Measurements from ENCODE around the gene NR4A3. TPM values are rescaled to one million over a fixed set of nuclear protein-coding genes. Genes with fewer than 3 reads are reported as not detected.

NR4A3 gene
- polyA plus RNA-seq, 1 of the 3 experiments (the other 2 are of a cell fraction): 1.3 TPM

DNA sequence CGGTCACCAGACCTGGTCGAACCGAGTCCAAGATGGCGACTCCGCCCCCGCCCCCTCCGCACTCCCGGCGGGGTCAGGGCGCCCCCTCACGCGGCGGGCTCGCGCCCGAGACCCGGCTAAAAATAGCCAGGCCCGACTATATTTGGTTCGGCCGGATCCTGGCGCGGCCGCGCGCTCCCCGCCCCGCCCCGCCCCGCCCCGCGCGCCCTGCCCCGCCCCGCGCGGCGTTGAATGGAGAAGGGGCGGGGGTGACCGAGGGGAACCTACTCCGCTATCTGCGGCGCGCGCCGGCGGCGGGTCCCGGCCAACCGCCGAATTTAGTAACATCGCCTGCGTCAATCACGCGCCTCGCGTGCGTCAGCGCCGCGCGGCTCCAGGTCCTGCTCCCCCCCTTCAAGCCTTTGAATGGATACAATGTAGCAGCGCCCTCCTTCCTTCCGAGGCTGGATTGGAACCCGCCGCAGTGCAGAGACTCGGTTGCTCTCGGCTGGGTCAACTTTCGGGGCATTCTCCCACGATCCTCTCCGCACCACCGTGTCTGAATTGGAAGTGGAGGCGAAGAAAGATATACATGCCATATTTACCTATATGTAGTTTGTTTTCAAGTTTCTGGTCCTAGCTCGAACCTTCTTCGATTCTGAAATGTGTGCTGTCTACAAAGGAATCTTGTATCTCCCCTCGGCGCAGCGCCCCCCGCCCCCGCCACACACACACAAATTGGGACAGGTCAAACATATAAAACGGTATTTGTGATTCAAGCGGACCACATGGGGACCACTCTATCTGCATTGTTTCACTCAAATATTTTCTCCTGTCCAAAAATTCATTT, 1.6 kb upstream of the NR4A3 start (continued):
- no peak for TF ChIP-seq ZBTB33 (IDR thresholded peaks at IDR 0.05; ENCODE audit: borderline replicate concordance, low read depth)
- TF ChIP-seq EP300 (IDR thresholded peaks at IDR 0.05; ENCODE audit: borderline replicate concordance in 1 of 2, low read depth in 1 of 2, low read length in 1 of 2): peak in 1 of 2 experiments; percentile 30; a peak in 1 of 4 replicates
- no peak for TF ChIP-seq CHD2 (IDR thresholded peaks at IDR 0.05; ENCODE audit: low read length, partially characterized antibody)
- no peak for TF ChIP-seq NFIC (IDR thresholded peaks at IDR 0.05; ENCODE audit: borderline replicate concordance)
- TF ChIP-seq, protein P1, sequence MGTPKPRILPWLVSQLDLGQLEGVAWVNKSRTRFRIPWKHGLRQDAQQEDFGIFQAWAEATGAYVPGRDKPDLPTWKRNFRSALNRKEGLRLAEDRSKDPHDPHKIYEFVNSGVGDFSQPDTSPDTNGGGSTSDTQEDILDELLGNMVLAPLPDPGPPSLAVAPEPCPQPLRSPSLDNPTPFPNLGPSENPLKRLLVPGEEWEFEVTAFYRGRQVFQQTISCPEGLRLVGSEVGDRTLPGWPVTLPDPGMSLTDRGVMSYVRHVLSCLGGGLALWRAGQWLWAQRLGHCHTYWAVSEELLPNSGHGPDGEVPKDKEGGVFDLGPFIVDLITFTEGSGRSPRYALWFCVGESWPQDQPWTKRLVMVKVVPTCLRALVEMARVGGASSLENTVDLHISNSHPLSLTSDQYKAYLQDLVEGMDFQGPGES (IDR thresholded peaks at IDR 0.05; ENCODE audit: low read depth, low read length): no peak
- no peak for TF ChIP-seq RFX5 (IDR thresholded peaks at IDR 0.05; ENCODE audit: low read length)
- TF ChIP-seq TAF1 (IDR thresholded peaks at IDR 0.05; ENCODE audit: borderline replicate concordance, low read depth, low read length): no peak
- no peak for TF ChIP-seq EZH2phosphoT487 (IDR thresholded peaks at IDR 0.05; ENCODE audit: borderline replicate concordance, low read depth)
- TF ChIP-seq MEF2A (IDR thresholded peaks at IDR 0.05; ENCODE audit: borderline replicate concordance, low read depth): peak; percentile 95
- peak; percentile 40; the same call in 1 of the 2 replicates for TF ChIP-seq RAD21 (IDR thresholded peaks at IDR 0.05; ENCODE audit: low read length)
- no peak for TF ChIP-seq TCF12 (IDR thresholded peaks at IDR 0.05)

DNA sequence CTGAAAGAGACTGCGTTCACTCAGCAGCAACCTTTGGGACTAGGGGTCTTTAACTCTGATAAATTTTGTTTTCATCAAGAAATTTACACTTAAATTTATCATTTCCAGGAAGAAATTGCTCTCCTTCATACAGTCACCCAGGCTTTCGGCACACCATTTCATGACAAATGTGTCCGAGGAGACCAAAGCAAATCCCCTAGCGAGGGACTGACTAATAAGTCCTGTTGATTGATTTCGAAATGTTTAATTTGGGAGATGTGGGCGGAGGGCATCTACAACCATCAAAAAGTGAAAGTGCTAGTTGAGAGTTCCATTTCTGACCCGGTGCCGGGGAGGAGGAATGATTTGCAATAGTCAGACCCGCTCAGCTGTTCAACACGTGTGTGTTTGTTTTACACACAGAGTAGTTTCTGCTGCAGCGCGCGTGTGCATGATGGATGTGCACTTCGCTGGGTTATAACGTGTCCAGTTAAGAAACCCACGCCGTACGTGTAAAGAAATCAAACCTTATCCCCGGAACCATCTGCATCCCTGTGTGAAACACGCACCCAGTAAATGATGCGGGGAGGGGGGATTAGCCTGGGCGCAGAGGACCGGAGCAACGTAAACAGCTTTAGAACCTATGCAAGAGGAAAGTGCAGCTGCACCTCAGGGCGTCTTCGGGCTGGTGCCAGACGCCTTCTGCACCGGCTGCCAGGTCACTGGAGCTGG, 845 bp upstream of the NR4A3 start:
- under 1% methylated on average over 28 of the region's 28 CpGs for WGBS (ENCODE audit: low lambda C conversion rate)
- H3K4me3 ChIP-seq (ENCODE audit: low read depth in 2 of 2, low read length in 1 of 2): peak overlapping the region; percentile 91 to 97
- peaks cover 26% of the 10 kb centered on the region for H3F3A ChIP-seq (replicated peaks; ENCODE audit: insufficient read depth)
- peak overlapping the region; percentile 84 to 95 for H3K27ac ChIP-seq (ENCODE audit: low read depth in 2 of 2, low read length in 1 of 2)
- H3K36me3 ChIP-seq (replicated peaks in 1 of 2; ENCODE audit: control insufficient read depth in 1 of 2, insufficient read depth in 2 of 2, low read length in 1 of 2): no peaks in the 10 kb centered on the region
- no peaks in the 10 kb centered on the region for H3K27me3 ChIP-seq (ENCODE audit: insufficient read depth)
- H3K79me2 ChIP-seq (ENCODE audit: insufficient read depth): peaks cover 15% of the 10 kb centered on the region
- H3K9ac ChIP-seq: peak overlapping the region; percentile 88
- H3K9me3 ChIP-seq: no peaks in the 10 kb centered on the region
- H3K9me2 ChIP-seq: no peaks in the 10 kb centered on the region
- DNase-seq: no peak
- POLR2A ChIA-PET: interaction anchor here (0.5 to 2.6 kb wide), 4 partner anchors 349 to 606 kb away, joined by 3 to 13 read pairs (median 4); partner anchors contain the start of genes ALG2, MSANTD3 and SEC61B
- no peaks in the 10 kb centered on the region; the same call in 1 of the 2 replicates for H4K20me1 ChIP-seq (ENCODE audit: insufficient read depth)
- CTCF ChIA-PET: interaction anchor here (0.7 to 1.5 kb wide), 3 partner anchors 10 to 206 kb away, joined by 3 to 4 read pairs (median 4); no protein-coding TSS in a partner anchor
- H2AFZ ChIP-seq (ENCODE audit: low read depth): peak overlapping the region; percentile 84
- peaks cover 13 to 18% of the 10 kb centered on the region in 2 experiments; a peak in 3 of 4 replicates for H3K4me1 ChIP-seq (ENCODE audit: control insufficient read depth in 1 of 2, insufficient read depth in 2 of 2, low read depth in 1 of 2, low read length in 1 of 2)
- TF ChIP-seq TAF1 (IDR thresholded peaks at IDR 0.05; ENCODE audit: borderline replicate concordance, low read depth, low read length): no peak
- TF ChIP-seq YY1 (IDR thresholded peaks at IDR 0.05; ENCODE audit: low read depth): no peak
- TF ChIP-seq NFIC (IDR thresholded peaks at IDR 0.05; ENCODE audit: borderline replicate concordance): no peak
- TF ChIP-seq MXI1 (IDR thresholded peaks at IDR 0.05; ENCODE audit: low read depth, low read length): peak; percentile 95
- peak; percentile 84 for TF ChIP-seq MAX (IDR thresholded peaks at IDR 0.05; ENCODE audit: low read depth)
- peak; percentile 4; the same call in 1 of the 2 replicates for TF ChIP-seq TCF12 (IDR thresholded peaks at IDR 0.05)
- no peak for TF ChIP-seq GABPA (IDR thresholded peaks at IDR 0.05; ENCODE audit: low read depth)
- H3K4me2 ChIP-seq: peak overlapping the region; percentile 95
